Body of pancreas (tissue), 4 donors: ENCODE results near the gene MLEC.

Experiments
- POLR2A ChIP-seq, 3 donors: fragments of 450-650 bp; IDR thresholded peaks; one replicate each; pipeline ENCODE4 v1.6.1; 2016; ENCODE audit warnings: antibody characterized with exemption in 3 of 3, mild to moderate bottlenecking in 2 of 3
- TF ChIP-seq, protein P1 (sequence below), 7 experiments: fragments of 450-650 bp in 4 of 7; fragments of 200-600 bp in 3 of 7; sonication (generic) in 3 of 7; IDR thresholded peaks; one replicate each; pipeline ENCODE4 v1.5.1; 2016 to 2019; ENCODE audit warnings: antibody characterized with exemption in 7 of 7

DNA sequence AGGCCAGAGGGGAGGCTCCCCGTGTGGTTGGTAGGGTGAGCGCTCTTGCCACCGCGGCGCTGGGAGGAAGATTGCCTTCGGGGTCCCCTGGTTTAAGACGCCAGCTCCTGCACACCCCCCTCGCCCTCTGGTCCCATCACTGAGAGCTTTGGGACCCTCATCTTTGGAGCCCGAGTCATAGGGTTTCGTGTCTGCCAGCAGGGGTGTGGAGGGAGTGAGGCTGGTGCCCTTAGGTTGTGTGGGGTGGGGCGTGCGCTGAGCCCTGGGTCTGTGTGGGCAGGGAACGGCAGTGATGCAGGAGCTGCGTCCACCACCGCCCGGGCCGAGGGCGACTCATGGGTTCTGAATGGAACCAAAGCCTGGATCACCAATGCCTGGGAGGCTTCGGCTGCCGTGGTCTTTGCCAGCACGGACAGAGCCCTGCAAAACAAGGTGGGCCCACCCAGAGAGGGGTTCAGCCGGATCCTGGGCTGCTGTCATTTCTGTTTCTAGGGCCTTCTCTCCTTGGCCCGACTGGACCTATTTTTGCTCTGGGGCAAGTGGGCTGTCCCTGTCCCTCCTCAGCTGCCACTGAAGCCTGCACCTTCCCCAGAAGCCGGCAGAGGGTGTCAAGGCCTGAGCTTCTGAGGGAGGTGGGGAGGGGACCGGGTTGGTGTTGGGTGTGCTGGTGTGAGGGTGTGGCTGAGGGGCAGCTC, 50.8 kb downstream of the MLEC start:
- TF ChIP-seq, protein P1, sequence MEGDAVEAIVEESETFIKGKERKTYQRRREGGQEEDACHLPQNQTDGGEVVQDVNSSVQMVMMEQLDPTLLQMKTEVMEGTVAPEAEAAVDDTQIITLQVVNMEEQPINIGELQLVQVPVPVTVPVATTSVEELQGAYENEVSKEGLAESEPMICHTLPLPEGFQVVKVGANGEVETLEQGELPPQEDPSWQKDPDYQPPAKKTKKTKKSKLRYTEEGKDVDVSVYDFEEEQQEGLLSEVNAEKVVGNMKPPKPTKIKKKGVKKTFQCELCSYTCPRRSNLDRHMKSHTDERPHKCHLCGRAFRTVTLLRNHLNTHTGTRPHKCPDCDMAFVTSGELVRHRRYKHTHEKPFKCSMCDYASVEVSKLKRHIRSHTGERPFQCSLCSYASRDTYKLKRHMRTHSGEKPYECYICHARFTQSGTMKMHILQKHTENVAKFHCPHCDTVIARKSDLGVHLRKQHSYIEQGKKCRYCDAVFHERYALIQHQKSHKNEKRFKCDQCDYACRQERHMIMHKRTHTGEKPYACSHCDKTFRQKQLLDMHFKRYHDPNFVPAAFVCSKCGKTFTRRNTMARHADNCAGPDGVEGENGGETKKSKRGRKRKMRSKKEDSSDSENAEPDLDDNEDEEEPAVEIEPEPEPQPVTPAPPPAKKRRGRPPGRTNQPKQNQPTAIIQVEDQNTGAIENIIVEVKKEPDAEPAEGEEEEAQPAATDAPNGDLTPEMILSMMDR (IDR thresholded peaks at IDR 0.05), result no peak
- no peak for TF ChIP-seq POLR2A (IDR thresholded peaks at IDR 0.05)
